GM18507 (cell line): ENCODE measurements around the gene PDE2A.
A peak's percentile ranks its signal among the peaks of the same experiment; 100 is the strongest.

Source experiments
- DNase-seq: peaks from one replicate; pipeline ENCODE4 v3.0.0; 2011; ENCODE audit warnings: low read depth; ENCODE audit not compliant: insufficient read length; ENCODE audit errors: extremely low spot score
- FAIRE-seq: peaks from 2 replicates; lab custom pipeline; 2011; peaks lifted over from hg19 to GRCh38; lab: Jason Lieb, UNC

PDE2A gene

DNA sequence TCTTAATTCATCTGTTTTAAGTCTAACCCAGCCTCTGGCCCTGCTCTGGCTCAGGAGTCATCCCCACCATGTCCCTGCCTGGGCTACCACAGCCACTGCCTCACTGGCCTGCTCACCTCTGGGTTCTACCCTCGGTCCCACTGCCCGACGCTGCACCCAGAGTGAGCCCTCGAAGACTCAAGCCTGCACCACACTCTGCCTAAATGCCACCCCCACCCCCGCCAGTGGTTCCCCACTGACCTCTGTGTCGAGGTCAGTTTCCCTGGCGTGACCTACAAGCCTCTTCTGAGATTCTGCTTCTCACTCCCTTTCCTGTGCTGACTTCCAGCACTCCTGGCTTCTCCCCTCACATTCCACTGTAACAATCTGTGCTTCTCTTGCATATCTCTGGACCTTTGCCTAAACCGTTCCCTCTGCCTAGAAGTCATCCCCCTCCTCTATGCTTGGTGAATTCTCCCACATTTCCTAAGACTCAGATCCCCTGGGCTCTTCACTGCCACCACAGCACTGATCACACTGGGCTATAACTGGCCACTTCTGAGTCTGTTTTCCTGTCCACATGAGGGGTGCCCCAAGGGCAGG, 12.5 kb upstream of the PDE2A start:
- no peak for FAIRE-seq
- DNase-seq = no peak

DNA sequence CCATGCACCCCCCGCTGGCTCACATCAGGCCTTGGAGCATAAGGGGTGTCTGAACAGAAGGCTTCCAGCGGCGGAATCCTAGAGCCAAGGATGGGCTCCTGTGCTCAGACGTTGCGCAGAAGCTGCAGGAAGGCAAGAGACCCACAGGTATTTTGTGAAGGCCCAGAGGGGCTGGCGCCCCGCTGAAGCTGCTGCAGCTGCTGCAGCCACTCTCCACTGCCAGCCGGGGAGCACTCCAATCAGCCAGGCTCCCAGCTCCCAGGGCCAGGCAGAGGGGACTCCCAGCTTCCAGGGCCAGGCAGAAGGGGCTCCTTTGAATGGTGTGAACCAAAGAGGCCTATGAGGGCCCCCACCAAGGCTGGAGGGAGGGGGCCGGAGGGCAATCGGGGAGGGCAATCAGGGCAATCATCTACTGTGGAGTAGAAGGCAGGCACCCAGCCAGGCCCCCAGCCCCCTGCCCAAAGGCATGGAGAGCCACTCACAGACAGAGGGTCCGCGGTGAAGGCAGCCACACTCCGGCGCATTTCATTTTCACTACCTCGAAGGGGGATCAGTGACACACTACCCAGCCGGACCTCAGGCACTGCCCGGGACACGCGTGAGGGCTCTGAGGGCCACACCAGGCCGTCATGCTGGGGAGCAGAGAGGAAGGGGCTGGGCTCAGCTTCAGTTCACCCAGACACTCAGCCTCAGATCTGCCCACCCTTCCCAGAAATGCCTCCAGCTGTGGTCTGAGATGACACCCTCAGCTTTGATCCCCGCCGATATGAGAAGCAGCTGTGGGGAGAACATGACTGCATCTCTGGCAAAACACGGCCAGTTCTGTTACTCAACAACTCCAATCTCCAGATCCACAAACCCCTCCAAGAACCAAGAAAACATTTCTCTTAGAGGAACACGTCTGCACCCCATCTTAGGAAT, 11.6 kb upstream of the PDE2A start:
- DNase-seq (no peak), FAIRE-seq (no peak)

DNA sequence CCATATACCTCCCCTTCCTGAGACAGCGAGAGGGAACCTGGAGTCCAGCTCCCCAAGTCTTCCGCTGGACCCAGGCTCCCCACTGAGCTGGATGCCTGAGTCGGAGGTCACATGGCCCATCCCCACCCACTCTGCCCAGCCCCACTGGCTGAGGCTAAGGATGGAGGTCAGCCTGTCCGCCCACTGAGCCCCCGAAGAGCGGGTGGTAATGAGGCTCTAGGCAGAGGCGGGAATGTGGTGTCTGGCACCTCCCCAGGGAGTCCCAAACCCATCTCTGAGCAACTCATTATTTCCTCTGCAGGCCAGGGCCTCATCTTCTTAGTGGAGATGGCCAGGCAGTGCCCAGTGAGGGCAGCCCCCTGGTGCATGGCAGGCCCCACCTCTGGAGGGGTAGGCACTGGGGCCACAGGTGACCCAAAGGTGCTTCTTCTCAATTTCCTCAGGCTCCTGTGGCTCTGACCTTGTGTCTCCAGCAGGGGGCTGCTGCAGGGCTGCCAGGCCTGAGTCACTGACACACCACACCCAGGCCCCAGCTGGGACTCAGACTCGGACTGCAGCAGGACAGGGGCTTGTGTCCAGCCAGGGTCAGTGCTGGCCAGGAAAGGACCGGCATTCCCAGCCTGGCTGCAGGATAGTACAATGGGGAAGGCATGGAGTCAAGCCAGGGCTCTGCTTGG, 10.2 kb upstream of the PDE2A start:
- FAIRE-seq (peak; percentile 75), DNase-seq (peak; percentile 52)

DNA sequence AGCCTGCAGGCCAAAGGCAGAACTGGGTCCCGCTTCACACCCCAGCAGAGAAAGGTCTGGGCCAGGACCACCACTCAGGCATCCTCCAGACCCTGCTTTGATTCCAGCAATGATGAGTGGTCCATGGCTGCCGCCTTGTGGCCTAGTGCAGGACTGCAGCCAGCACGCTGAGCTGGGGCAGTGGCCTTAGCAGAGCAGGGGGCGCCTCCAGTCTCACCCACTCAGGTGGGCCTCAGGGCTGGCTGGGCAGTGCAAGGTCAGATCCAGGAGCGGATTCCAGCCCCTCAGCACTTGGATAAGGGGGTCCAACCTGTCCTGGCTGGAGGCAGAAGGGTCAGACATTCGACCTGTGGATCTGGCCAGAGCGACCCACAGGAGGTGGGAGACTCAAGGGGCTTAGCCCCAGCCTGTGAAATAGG, 9.6 kb upstream of the PDE2A start:
- DNase-seq (peak; percentile 60), FAIRE-seq (peak; percentile 66)

DNA sequence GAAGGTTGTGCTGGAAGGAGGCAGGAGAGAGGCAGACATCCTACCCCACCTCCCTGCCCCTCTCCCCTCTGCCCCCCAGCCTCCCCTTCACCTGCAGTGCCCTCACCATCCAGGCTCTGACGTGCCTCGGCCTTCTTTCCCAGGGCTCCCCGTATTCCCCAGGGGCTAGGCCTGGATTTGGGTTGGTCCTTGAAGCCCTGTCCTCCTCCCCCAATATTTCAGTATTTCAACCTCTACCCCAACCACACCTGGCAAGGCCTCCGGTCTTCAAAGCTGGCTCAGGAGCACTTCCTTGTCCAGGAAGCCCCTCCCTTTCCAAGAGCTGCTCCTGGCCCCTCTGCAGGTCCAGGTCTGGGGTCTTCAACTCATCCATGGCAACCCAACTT, 8.6 kb upstream of the PDE2A start:
- FAIRE-seq (no peak), DNase-seq (no peak)

DNA sequence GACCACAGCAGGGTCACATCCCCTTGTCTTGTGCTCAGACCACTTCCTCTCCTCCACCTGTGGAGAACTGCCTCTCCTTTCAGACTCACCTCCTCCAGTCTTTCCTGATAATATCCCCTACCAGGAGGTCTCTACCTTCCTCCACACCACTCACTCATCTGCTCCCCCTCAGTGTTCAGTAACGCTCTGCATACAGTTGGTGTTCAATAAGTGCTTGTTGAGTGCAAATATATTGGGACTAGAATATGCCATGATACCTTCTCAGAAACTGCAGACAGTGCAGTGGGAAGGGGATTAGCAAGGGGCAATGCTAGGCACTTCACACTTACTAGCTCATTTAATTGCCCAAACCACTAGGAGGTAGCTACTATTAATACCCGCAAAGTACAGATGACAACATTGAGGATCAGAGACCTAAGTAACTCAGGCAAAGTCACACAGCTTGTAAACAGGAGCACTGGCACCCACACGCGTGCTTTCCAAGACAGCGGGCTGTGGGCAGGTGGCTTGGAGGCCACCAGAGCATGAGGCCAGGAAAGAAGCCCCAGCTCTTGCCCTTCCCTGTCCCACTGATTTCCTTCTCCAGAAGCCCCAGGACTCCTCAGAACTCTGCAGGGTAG, 8.1 kb upstream of the PDE2A start:
- FAIRE-seq (no peak), DNase-seq (no peak)

DNA sequence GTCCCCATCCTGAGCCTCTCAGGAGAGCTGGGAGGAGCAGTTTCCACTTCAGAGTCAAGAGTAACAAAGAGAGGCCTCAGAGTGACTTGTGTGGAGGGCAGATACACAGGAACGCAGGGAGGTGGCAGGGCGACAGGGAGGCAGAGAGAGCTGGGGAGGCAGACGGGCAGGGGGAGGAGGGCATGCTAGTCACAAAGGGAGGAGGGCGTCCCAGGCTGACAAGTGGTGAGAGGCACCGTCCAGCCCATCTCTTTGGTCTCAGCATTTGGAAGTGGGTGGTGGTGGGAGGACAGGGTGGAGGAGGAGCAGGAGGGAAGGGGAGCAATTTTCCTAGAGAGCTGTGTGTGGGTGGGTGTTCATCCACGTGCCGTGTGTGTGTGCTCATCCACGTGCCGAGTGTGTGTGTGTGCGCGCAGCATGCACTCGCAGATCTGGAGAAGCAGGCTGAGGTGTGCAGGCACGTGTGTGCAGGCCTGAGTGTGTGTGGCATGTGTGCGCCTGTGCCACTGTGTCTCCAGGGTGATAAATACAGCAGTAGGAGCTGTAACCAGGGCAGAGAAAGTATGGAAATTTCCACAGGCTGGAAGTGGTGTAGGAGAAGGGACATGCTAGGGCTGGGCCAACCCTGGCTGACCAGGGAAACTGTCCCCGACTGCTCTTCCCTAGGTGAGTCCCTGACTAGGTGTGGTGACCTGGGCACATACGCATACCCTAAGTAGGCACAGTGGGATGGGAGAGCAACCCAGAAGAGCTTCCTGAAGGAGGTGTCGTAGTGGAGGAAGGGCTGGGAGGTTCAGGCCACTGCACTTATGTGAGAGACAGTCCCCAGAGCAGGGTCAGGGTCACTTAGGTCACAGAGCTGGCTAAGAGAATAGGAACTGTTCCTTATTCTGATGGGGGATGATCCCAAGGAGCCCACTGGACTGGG, 7.3 kb upstream of the PDE2A start:
- DNase-seq (no peak), FAIRE-seq (no peak)

DNA sequence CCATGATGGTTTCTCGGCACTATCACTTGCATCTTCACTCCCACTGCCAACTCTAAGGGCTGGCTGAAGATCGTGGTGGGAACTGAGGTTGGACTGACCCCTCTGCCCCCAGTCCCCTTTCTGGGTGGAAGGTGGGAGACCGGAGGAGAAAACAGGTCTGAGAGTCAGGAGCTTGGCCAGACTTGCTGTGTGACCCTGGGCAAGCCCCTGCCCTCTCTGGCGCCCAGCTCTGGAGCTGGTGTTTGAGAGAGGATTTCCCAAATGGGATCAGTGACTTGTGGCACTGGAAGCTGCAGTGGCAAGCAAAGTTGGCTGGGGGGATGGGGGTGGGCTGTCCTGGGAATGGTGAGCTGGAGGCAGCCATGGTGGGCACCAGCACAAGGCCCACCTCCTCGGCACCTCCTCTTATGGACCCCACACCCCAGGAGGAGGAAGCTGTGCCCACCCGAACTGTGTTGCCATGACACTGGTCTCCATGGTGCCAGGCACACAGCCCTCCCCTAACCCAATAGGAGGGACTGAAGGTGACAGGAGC, 6.5 kb upstream of the PDE2A start:
- no peak for DNase-seq

DNA sequence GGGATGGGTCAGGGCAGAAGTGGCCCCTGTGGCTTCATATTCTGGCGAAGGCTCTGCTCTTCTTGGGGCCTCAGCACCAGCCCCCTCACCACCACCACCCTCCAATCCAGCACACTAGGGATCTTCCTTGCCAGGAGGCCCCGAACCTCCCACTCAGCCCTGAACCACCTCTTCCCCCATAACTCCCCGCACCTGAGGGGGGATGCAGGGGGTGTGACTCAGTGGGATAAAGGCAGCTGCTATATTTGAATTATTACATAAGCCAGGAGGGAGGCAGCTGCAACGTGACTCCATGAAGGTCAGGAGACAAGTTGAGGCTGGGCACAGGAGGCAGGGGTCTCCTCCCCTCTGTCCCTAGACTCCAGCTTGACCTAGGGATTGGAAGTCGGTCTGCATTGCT, 5.6 kb upstream of the PDE2A start:
- FAIRE-seq (no peak), DNase-seq (no peak)

More for the DNA sequence above, 6.5 kb upstream of the PDE2A start:
- FAIRE-seq = no peak

DNA sequence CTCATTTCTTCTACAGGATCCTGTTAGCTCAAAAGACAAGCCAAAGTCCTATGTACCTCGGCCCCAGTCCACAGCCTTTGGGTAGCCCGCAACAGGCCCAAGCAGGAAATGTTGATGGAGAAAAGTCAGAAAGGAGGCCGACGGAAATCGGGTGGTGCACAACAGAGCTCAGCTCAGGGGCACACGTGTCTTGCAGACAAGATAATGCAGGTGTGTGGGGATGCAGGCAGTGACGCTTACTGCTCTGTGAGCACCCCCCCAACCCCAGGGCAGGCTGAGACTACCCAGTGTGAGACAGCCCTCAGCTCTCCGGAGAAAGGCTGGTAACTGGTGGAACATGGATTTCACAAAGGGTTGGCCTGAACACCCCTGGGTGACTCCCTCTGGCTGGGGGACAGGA, 4.3 kb upstream of the PDE2A start:
- FAIRE-seq = no peak
- no peak for DNase-seq

DNA sequence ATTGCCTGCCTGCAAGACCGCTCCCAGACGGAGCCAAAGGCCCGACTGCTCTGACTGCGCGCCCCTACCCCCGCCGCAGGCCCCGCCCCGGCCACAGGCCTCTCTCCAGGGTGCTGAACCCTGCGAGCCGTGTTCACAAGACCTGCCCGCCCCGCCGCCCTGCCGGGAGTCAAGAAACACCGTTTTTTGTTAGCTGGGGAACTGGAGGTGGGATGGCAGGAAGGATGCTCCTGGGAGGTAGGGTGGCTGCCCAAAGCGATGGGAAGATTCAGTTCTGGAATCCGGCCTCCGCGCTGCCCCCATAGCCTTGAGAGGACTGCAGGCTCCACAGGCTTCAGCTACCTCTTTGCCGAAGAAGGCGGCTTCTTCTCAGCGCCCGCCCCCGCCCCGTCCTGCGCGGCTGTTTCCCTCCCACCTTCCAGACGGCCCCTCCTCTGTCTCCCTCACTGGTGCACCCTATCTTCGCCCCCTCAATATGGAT, 2.7 kb upstream of the PDE2A start:
- no peak for DNase-seq
- no peak for FAIRE-seq

DNA sequence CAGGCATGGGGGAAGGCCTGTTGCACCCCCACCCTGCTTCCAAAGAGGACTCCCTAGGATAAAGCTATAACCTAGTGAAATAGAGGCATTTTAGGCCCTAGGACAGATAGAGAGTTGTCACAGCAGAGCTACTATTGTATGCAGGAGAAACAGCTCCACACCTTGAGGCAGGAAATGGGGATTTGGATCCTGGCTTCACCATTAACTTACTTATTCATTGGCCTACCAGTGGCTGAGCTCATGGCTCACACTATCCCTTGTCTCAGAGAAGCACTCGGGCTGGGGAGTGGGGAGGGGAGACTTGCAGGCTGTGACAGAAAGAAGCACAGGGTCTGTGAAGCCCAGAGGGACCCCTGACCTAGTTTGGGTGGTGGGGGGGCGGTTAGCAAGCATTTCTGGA, 999 bp upstream of the PDE2A start:
- DNase-seq (no peak), FAIRE-seq (no peak)

DNA sequence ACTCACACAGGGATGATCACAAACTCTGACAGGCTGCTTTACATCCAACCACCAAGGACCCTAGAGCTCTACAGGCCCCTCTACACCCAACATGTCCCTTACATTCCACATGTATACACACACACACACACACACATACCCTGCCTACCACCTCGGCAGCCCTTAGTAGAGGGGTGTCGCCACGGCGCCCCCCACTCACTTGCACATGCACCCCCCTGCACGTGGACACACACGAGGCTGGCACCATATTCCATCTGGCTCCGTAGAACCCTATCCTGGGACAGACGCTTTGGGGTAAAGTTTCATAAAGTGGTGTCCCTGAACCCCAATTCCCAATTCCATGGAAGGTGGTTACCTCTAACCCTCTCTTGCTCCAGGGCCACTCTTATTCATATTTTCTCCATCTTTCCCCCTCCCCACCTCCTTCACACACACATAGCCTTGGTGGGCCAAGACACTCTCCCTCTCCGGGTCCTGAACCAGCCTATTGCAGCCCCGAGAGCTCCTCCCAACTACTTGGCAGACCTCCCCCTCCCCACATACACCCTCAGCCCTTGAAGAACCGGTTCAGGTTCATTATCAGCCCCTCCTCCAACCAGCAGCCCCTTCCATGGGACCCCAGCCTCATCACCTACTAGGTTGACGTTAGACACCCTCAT, 809 bp downstream of the PDE2A start:
- FAIRE-seq = no peak

DNA sequence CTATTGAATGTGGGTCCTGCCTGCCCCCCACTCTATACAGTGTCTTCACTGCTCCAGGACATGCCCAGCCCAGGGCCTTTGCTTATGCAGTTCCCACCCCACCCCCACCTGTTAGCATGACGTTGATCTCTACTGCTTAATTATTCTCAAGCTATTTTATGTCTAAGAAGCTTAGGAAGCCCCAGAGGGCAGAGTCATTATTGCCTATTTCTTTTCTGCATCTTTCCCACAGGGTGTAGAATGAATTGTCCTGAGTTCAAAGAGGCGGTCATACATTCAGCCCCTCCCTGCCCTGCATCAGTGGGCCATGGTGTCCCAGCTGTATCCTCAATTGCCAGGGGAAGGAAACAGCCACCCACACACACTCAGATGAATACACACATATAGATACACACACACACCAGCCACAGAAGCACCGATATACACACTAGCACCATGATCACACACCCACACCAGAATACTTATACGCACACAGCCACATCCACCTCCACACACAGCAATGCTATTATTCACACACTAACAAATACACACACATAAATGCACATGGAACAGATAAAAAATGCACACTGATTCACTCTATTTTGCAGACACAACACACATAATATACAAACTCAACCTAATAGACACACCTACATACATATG, 1.5 kb downstream of the PDE2A start:
- FAIRE-seq (no peak), DNase-seq (no peak)

More for the DNA sequence above, 809 bp downstream of the PDE2A start:
- no peak for DNase-seq

DNA sequence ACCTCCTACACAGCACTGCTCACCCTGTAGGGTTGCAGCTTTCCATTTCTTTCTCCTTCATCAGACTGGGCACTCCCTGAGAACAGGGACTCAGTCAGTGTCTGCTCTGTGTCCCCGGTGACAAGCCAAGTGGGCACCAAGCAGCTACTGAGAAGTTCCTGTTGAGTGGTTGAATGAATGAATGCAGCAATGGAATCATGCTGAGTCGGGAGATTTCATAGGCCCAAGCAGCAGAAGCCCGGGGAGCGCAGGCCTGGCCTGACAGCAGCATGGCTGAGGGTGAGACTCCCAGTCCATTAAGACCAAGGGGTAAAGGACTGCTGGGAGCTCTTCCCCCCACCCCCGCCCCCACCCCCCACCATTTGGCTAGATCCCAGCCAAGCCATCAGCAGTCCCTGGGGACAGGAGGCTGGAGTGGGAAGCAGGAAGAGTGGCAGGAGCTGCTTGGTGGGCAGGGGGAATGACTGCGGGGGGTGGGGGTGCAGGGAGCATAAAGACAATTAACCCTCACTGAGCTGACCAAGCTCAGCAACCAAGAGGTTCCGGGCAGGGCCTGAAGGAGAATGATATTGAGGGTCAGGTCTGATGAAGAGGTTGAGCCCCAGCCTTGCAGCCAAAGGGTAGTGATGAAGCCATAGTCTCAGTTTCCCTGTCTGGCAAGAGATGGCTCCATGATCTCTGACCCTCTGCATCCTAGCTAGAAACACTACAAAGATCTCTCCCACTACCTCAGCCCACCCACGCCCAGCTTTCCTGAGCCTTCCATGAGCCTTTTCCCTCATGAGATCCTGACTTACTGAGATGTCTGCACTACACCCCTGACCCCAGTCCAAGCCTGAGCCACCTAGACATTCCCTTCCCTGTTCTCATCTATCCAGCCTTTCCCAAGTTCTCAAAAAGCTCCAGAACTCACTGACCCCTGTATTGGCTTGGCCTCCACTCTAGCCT, 2.8 kb downstream of the PDE2A start:
- no peak for FAIRE-seq
- DNase-seq = no peak

DNA sequence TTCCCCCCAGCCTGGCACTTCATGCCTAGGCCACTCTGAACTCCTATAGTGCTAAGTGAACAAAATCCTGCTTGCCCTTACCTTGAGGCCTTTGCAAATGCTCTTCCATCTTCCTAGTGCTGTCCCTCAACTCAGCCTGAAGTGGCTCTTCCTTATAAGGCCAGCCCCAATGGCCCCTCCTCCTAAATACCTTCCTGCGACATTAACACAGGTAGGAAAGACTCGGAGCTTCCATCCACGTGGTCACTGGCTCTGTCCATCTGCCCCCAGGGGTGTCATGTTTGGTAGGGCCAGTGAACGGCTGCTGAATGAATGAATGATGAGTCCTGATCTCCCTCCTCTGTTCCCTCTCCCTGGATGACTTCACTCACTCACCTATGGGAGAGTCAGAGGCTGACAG, 4.2 kb downstream of the PDE2A start:
- DNase-seq (no peak), FAIRE-seq (no peak)

DNA sequence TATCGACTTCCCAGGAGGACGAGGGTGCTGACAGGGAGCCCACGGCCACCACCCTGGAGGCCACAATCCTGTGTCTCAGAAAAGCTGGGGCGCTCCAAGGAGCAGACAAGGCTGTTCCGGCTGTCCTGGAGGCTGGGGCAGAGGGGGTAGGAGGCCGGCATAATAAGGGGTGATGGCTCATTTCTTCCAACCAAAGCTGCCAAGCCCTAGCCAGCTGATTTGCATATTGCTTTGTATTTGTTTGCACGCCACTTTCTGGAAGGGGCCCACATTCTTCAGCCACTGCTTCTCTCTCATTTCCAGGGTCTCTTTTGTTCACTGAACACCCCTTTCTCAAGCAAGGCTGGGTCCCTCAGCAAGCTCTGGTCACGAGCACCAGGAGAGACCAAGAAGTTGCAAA, 4.7 kb downstream of the PDE2A start:
- DNase-seq (no peak), FAIRE-seq (no peak)
